AG09309 (cell line): Measurements from ENCODE around the gene ACSS2.

Experiments used
- DNase-seq: peaks from one replicate; pipeline ENCODE4 v3.0.0-alpha.2; 2010; ENCODE audit warnings: low read depth
- H3K4me3 ChIP-seq: 2 replicates; pipeline ENCODE4 v1.5.1; 2011; ENCODE audit warnings: mild to moderate bottlenecking, low read depth, low read length, moderate library complexity; ENCODE audit not compliant: control insufficient read depth
- CTCF ChIP-seq: IDR thresholded peaks from 2 replicates; pipeline ENCODE4 v1.5.1; 2011; ENCODE audit warnings: mild to moderate bottlenecking, low read depth, low read length, inconsistent platforms; ENCODE audit not compliant: insufficient read depth, control insufficient read depth; ENCODE audit errors: missing control alignments

Gene ACSS2

GRCh38 chr20:34943808-34944567 lies 67.6 kb downstream of the ACSS2 start:
- no peak overlapping the region for H3K4me3 ChIP-seq
- no peak for TF ChIP-seq CTCF
- DNase-seq: no peak

- DNase-seq: no peak
- TF ChIP-seq CTCF: no peak
- H3K4me3 ChIP-seq: no peak overlapping the region
Observed at GRCh38 chr20:34945315-34946077, 69.1 kb downstream of the ACSS2 start.

- TF ChIP-seq CTCF: no peak
- H3K4me3 ChIP-seq: no peak overlapping the region
- DNase-seq: no peak
Observed at GRCh38 chr20:34946661-34947060, 70.2 kb downstream of the ACSS2 start.

DNA sequence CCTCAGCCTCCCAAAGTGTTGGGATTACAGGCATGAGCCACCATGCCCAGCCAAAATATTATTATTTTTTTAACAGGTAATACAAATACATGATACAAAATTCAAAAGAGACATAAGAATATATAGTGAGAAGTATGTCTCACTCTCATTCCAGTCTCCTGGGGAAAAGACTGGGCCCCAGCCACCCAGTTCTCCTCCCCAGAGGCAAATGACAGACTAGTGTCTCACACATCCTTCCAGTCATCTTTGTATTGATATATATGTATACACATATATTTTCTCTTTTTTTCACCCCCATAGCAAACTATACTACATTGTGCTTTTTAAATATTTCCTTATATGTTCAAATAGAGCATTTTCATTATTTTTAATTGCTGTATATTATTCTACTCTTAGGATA lies 70.9 kb downstream of the ACSS2 start:
- DNase-seq: no peak
- no peak for TF ChIP-seq CTCF

GRCh38 chr20:34948030-34948429 lies 71.6 kb downstream of the ACSS2 start:
- TF ChIP-seq CTCF: peak; percentile 33
- H3K4me3 ChIP-seq: no peak overlapping the region
- DNase-seq: peak; percentile 62

More for the DNA sequence above, 70.9 kb downstream of the ACSS2 start:
- no peak overlapping the region for H3K4me3 ChIP-seq

GRCh38 chr20:34949120-34949519 lies 72.7 kb downstream of the ACSS2 start:
- DNase-seq: no peak
- TF ChIP-seq CTCF: no peak
- H3K4me3 ChIP-seq: no peak overlapping the region

DNA sequence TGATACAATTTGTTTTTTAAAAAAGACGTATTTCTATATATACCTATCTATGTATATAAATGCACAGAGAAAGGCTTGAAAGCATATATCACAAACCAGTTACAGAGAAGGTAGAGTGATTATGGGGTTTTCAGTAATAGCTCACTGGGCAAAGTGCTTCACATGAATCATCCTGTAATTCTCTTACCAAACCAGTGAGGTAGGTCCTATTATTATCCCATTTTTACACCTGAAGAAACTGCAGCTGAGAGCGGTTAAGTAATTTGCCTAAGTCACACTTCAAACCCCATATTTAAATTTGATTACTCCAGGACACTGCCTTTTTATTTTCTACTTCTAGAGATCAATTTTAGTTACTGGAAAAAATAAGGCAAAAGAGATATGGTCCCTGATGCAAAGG lies 74.8 kb downstream of the ACSS2 start:
- no peak overlapping the region for H3K4me3 ChIP-seq
- no peak for DNase-seq
- no peak for TF ChIP-seq CTCF
